ENCODE results near the gene FMNL1. TPM values are rescaled to one million over a fixed set of nuclear protein-coding genes. Genes with fewer than 3 reads are reported as not detected.

Gene FMNL1
- total RNA-seq, 4 donors from 2014 or later, result 19.2 to 42.9 (median 24.6) TPM

GRCh38 chr17:45261577-45262515, 40.2 kb downstream of the FMNL1 start, which contains the start of gene SPATA32:
TSS of gene SPATA32 (minus strand) at chr17:45262094. CDS start at chr17:45262016, 78 bp downstream.
- Histone ChIP-seq H3K36me3 (peaks cover 0 to 39% (median 19%) of the 10 kb centered on the region in 3 donors), H3K27me3 (no peaks in the 10 kb centered on the region), H3K4me1 (peaks cover 0 to 25% (median 10%) of the 10 kb centered on the region in 4 donors), H3K4me3 (peak within 1 kb of the TSS; percentile 45 to 85 (median 66)), H3K9me3 (no peaks in the 10 kb centered on the region), H3K27ac (peak within 1 kb of the TSS in 3 of 4 donors; percentile 69 to 78 (median 74))
- DNase-seq (ENCODE audit: low spot score in 2 of 2), result no peak
- no peak for TF ChIP-seq EP300 (IDR thresholded peaks at IDR 0.05)
- 4 to 5% methylated on average over 44 to 58 of the region's 68 CpGs for WGBS, 2 donors

- peaks cover 0 to 25% (median 10%) of the 10 kb centered on the region in 4 donors for H3K4me1 ChIP-seq
- H3K4me3 ChIP-seq, result peak overlapping the region; percentile 45 to 85 (median 66)
- H3K9me3 ChIP-seq, result no peaks in the 10 kb centered on the region
- no peak for DNase-seq (ENCODE audit: low spot score in 2 of 2)
- peaks cover 0 to 49% (median 21%) of the 10 kb centered on the region in 3 donors for H3K36me3 ChIP-seq
- H3K27ac ChIP-seq, result peak overlapping the region in 3 of 4 donors; percentile 69 to 78 (median 74)
- H3K27me3 ChIP-seq, result no peaks in the 10 kb centered on the region
- TF ChIP-seq EP300 (IDR thresholded peaks at IDR 0.05), result no peak
- TF ChIP-seq, protein P1, sequence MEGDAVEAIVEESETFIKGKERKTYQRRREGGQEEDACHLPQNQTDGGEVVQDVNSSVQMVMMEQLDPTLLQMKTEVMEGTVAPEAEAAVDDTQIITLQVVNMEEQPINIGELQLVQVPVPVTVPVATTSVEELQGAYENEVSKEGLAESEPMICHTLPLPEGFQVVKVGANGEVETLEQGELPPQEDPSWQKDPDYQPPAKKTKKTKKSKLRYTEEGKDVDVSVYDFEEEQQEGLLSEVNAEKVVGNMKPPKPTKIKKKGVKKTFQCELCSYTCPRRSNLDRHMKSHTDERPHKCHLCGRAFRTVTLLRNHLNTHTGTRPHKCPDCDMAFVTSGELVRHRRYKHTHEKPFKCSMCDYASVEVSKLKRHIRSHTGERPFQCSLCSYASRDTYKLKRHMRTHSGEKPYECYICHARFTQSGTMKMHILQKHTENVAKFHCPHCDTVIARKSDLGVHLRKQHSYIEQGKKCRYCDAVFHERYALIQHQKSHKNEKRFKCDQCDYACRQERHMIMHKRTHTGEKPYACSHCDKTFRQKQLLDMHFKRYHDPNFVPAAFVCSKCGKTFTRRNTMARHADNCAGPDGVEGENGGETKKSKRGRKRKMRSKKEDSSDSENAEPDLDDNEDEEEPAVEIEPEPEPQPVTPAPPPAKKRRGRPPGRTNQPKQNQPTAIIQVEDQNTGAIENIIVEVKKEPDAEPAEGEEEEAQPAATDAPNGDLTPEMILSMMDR (IDR thresholded peaks at IDR 0.05), result no peak
- no peak for TF ChIP-seq POLR2A (IDR thresholded peaks at IDR 0.05)
- WGBS, 2 donors, result 37 to 45% methylated on average over 17 to 18 of the region's 18 CpGs
Observed at GRCh38 chr17:45262516-45263476, 41.1 kb downstream of the FMNL1 start.

DNA sequence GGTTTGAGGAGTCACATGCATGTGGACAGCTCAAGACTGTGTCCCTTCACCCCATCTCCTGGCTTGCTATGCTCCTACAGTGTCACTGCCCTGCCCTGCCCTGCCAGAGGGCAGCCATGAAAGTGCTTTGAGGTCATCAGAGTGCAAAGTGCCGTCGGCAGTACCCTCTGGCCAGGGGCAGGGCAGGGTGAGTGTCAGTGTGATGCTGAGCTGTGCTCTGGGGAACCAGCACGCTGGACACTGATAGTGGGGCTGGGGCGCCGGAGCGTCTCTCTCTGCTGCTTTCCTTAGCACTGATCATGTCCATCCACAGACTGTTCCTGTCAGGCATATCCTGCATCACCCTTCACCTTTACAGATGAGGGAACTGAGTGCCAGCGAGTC, 41.8 kb downstream of the FMNL1 start:
- H3K4me1 ChIP-seq, result peaks cover 0 to 25% (median 10%) of the 10 kb centered on the region in 4 donors
- H3K9me3 ChIP-seq, result no peaks in the 10 kb centered on the region
- WGBS, 2 donors, result 67 to 72% methylated on average over 7 of the region's 7 CpGs
- TF ChIP-seq, protein P1 (IDR thresholded peaks at IDR 0.05), result no peak
- no peaks in the 10 kb centered on the region for H3K27me3 ChIP-seq
- H3K27ac ChIP-seq, result peak overlapping the region in 2 of 4 donors; percentile 20 to 60
- H3K36me3 ChIP-seq, result peaks cover 0 to 55% (median 23%) of the 10 kb centered on the region in 3 donors
- no peak overlapping the region for H3K4me3 ChIP-seq
- DNase-seq (ENCODE audit: low spot score in 2 of 2), result no peak

DNA sequence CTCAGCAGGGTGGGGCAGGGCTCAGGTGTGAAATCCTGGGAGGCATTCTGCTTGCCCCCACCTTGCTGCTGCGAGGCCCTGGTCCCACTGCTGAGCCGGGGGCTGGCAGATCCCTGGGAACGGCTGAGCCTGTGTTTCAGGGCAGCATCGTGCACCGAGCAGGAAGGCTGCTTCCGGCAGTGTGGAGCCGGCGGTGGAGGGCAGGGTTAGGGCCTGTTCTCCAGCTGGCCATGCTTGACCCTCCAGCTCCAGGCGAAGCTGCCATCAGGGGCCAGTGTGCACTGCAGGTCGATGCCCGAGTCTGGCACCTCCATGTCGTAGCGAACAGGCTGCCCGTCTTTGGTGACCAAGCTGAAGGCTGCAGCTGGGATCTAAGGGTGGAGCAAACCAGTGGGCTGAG, 42.7 kb downstream of the FMNL1 start:
- TF ChIP-seq, protein P1 (IDR thresholded peaks at IDR 0.05), result no peak
- TF ChIP-seq EP300 (IDR thresholded peaks at IDR 0.05), result no peak
- no peak for TF ChIP-seq POLR2A (IDR thresholded peaks at IDR 0.05)
- H3K27me3 ChIP-seq, result no peaks in the 10 kb centered on the region
- peaks cover 0 to 65% (median 33%) of the 10 kb centered on the region in 3 donors for H3K36me3 ChIP-seq
- H3K9me3 ChIP-seq, result no peaks in the 10 kb centered on the region
- no peak overlapping the region for H3K27ac ChIP-seq
- H3K4me1 ChIP-seq, result peaks cover 0 to 25% (median 10%) of the 10 kb centered on the region in 4 donors
- H3K4me3 ChIP-seq, result no peak overlapping the region
- no peak for DNase-seq (ENCODE audit: low spot score in 2 of 2)
- 82 to 88% methylated on average over 13 to 14 of the region's 14 CpGs for WGBS, 2 donors

DNA sequence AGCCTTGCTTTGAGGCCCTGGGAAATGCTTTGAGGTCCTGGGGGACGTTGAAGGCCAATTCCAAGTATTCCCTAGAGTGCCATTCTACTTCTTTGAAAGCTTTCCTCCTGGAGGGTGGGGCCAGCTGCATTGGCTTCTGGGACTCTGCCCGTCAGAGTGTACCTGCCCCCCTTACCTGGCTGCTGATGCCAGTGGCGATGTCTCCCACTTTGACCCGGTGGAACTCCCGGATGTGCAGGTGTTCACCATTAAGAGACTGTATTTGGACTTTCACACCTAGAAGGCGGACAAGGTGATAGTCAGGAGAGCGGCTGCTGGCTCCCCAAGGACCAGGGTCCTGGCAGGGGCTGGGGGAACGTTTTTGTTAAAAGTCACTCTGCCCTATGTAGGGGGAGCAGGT, 43.3 kb downstream of the FMNL1 start:
- peaks cover 0 to 70% (median 38%) of the 10 kb centered on the region in 3 donors for H3K36me3 ChIP-seq
- H3K27ac ChIP-seq, result no peak overlapping the region
- no peaks in the 10 kb centered on the region for H3K9me3 ChIP-seq
- 86 to 90% methylated on average over 8 of the region's 8 CpGs for whole genome bisulfite sequencing, 2 donors
- no peaks in the 10 kb centered on the region for H3K27me3 ChIP-seq
- no peak for DNase-seq (ENCODE audit: low spot score in 2 of 2)
- peaks cover 0 to 25% (median 10%) of the 10 kb centered on the region in 4 donors for H3K4me1 ChIP-seq
- H3K4me3 ChIP-seq, result no peak overlapping the region
- TF ChIP-seq, protein P1 (IDR thresholded peaks at IDR 0.05), result no peak
- no peak for TF ChIP-seq POLR2A (IDR thresholded peaks at IDR 0.05)
- no peak for TF ChIP-seq EP300 (IDR thresholded peaks at IDR 0.05)
